HG03066 (cell line): ENCODE results near the gene HSPB6.
"Not testable (repeated sequence)": the region's sequence is repeated elsewhere in the genome, so short reads cannot be mapped to it uniquely, and the experiment has no call there.

Source experiments
- ATAC-seq: cut with Tn5 transposase; IDR thresholded peaks from one replicate; pipeline ENCODE4 v1.9.1; 2021; ENCODE audit warnings: low read depth; ENCODE audit not compliant: unreplicated experiment

The HSPB6 gene

GRCh38 chr19:35733180-35734125 is 23.4 kb downstream of the HSPB6 start:
- no peak for ATAC-seq

DNA sequence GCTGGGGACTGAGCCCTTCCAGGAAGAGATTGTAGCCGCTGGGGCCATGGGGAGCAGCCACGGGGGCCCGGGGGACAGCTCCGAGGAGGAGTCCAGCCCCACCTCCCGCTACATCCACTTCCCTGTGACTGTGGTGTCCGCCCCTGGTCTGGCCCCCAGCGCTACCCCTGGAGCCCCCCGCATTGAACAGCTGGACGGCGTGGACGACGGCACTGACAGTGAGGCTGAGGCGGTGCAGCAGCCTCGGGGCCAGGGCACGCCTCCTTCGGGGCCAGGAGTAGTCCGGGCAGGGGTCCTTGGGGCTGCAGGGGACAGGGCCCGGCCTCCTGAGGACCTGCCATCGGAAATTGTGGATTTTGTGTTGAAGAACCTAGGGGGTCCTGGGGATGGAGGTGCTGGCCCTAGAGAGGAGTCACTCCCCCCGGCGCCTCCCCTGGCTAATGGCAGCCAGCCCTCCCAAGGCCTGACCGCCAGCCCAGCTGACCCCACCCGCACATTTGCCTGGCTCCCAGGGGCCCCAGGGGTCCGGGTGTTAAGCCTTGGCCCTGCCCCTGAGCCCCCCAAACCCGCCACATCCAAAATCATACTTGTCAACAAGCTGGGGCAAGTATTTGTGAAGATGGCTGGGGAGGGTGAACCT is 24.2 kb downstream of the HSPB6 start:
- ATAC-seq, result no peak

GRCh38 chr19:35731779-35732405 is 24.9 kb downstream of the HSPB6 start:
- no peak for ATAC-seq

GRCh38 chr19:35731353-35731752 is 25.5 kb downstream of the HSPB6 start:
- ATAC-seq, result no peak

GRCh38 chr19:35730326-35730725 is 26.5 kb downstream of the HSPB6 start:
- ATAC-seq, result no peak

DNA sequence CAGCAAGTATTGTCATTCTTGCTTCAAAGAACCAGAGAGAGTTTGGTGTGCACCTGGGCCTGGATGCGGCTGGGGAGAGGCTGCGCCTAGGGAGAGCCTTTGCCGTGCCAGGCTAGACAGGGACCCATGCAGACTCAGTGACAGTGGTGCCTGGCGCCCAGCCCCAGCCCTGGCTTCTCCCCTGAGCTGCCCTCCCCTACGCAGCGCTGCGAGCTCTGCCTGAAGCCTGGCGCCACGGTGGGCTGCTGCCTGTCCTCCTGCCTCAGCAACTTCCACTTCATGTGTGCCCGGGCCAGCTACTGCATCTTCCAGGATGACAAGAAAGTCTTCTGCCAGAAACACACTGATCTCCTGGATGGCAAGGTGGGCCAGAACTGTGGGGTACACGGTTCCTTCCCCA is 27.1 kb downstream of the HSPB6 start:
- ATAC-seq, result no peak

- ATAC-seq, result no peak
Observed at GRCh38 chr19:35729021-35729420, 27.8 kb downstream of the HSPB6 start.

DNA sequence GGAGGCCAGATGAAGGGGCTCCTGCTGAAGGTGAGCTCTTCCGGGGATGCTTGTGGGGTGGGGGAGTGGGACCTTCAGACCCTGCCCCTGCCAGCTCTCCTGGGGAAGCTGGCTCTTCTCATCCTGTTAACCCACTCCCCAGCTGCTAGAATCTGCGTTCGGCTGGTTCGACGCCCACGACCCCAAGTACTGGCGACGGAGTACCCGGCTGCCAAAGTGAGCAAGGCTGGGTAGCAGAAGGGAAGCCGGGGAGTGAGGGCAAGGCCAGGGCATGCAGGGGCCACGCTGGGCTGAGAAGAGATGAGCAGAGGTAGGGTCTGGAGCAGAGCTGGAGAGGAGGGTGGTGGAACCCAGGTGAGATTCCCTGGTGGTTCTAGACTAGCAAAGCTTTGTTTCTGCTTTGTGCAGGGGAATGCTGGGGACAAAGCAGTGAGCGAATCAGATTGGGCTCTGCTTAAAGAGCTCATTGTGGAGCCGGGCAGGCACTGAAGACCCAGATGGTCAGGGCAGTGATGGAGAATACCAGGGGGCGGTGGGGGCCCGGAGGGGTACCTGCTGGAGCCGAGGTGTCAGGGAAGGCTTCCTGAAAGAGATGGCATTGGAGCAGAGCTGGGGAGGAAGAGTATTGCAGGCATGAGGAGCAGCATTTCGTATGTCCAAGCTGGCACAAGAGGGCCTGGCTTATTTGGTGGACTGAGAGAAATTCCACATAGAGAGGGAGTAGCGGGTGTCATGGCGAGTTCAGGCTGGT is 28.7 kb downstream of the HSPB6 start:
- no peak for ATAC-seq

GRCh38 chr19:35727053-35727955 is 29.5 kb downstream of the HSPB6 start:
- no peak for ATAC-seq

- ATAC-seq, result no peak
Observed at GRCh38 chr19:35725216-35725861, 31.5 kb downstream of the HSPB6 start.

DNA sequence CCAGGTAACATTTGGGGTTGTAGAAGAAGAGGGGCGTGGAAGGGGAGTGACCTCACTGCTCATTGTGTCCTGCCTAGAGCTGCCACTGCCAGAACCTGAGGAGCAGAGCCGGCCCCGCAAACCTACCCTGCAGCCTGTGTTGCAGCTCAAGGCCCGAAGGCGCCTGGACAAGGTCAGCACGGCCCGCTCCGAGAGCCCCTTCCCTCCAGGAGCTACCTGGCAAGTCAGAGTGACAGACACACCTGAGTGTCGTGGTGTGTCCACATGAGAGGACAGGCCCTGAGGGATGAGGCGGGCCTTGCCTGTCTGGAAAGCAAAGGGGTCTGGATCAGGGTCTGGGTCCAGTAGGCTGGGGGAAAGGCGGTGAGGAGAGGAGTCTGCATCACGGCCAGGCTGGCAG is 32.3 kb downstream of the HSPB6 start:
- no peak for ATAC-seq

- ATAC-seq, result not testable (repeated sequence)
Observed at GRCh38 chr19:35724132-35724531, 32.7 kb downstream of the HSPB6 start.

DNA sequence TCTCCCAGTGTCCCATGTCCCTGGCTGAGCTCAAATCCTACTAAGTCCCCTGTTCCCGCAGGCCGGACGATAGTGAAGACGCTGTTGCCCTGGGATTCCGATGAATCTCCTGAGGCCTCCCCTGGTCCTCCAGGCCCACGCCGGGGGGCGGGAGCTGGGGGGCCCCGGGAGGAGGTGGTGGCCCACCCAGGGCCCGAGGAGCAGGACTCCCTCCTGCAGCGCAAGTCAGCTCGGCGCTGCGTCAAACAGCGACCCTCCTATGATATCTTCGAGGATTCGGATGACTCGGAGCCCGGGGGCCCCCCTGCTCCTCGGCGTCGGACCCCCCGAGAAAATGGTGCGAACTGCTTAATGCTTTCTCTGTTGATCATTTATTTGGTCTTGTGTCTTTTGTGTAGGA is 33.2 kb downstream of the HSPB6 start:
- ATAC-seq, result no peak

DNA sequence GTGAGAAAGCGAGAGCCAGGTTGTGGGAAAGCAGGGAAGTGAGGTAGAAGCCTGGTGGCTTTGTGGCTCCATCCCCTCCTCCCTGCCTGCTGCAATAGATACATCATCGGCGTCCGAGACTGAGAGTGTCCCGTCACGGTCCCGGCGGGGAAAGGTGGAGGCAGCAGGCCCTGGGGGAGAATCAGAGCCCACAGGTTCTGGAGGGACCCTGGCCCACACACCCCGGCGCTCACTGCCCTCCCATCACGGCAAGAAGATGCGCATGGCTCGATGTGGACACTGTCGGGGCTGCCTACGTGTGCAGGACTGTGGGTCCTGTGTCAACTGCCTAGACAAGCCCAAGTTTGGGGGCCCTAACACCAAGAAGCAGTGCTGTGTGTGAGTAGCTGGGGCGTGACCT is 33.9 kb downstream of the HSPB6 start:
- ATAC-seq, result no peak

DNA sequence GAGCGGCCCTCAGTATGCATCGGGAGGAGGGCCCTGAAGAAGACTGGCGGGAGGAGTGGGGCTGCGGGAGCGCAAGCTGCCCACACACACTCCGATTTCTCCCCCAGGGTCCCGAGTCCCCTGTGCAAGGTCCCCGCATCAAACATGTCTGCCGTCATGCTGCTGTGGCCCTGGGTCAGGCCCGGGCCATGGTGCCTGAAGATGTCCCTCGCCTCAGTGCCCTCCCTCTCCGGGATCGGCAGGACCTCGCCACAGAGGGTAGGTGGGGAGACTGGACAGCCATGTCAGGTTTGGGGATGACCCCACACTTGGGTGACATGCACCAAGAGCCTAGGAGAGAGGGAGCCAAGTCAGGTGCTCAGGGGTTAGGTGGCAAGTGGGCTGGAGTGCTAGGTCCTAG is 34.4 kb downstream of the HSPB6 start:
- no peak for ATAC-seq

DNA sequence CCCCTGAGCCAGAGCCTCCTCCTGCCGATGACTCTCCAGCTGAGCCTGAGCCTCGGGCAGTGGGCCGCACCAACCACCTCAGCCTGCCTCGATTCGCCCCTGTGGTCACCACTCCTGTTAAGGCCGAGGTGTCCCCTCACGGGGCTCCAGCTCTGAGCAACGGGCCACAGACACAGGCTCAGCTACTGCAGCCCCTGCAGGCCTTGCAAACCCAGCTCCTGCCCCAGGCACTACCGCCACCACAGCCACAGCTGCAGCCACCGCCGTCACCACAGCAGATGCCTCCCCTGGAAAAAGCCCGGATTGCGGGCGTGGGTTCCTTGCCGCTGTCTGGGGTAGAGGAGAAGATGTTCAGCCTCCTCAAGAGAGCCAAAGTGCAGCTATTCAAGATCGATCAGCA is 35.5 kb downstream of the HSPB6 start:
- no peak for ATAC-seq

GRCh38 chr19:35720648-35721047 is 36.2 kb downstream of the HSPB6 start:
- no peak for ATAC-seq

DNA sequence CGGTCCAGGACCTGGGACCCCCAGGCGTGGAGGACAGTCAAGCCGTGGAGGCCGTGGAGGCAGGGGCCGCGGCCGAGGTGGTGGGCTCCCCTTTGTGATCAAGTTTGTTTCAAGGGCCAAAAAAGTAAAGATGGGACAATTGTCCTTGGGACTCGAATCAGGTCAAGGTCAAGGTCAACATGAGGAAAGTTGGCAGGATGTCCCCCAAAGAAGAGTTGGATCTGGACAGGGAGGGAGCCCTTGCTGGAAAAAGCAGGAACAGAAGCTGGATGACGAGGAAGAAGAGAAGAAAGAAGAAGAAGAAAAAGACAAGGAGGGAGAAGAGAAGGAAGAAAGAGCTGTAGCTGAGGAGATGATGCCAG is 36.7 kb downstream of the HSPB6 start:
- no peak for ATAC-seq

GRCh38 chr19:35719402-35720162 is 37.2 kb downstream of the HSPB6 start:
- no peak for ATAC-seq
